ENCODE measurements around the gene ABR.

Gene ABR

DNA sequence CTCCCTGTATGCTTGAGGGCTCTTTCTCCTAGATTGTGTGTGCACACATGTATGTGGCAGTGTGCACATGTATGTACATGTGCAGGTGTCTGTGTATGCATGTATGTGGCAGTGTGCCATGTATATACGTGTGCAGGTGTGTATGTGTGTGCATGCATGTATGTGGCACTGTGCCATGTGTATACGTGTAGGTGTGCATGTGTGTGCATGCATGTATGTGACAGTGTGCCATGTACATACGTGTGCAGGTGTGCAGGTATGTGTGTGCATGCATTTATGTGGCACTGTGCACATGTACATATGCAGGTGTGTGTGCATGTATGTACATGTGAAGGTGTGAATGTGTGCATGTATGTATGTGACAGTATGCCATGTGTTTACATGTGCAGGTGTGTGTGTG is 46.5 kb upstream of the ABR start:
- no peaks in the 10 kb centered on the region for H3K36me3 ChIP-seq (replicated peaks)
- peaks cover 33% of the 10 kb centered on the region for H3K27me3 ChIP-seq (replicated peaks)
- TF ChIP-seq, protein P1, sequence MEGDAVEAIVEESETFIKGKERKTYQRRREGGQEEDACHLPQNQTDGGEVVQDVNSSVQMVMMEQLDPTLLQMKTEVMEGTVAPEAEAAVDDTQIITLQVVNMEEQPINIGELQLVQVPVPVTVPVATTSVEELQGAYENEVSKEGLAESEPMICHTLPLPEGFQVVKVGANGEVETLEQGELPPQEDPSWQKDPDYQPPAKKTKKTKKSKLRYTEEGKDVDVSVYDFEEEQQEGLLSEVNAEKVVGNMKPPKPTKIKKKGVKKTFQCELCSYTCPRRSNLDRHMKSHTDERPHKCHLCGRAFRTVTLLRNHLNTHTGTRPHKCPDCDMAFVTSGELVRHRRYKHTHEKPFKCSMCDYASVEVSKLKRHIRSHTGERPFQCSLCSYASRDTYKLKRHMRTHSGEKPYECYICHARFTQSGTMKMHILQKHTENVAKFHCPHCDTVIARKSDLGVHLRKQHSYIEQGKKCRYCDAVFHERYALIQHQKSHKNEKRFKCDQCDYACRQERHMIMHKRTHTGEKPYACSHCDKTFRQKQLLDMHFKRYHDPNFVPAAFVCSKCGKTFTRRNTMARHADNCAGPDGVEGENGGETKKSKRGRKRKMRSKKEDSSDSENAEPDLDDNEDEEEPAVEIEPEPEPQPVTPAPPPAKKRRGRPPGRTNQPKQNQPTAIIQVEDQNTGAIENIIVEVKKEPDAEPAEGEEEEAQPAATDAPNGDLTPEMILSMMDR (IDR thresholded peaks at IDR 0.05; ENCODE audit: low read depth, low read length, missing control alignments) = no peak
- H3K27ac ChIP-seq = no peak overlapping the region
- DNase-seq = no peak
- H3K4me3 ChIP-seq (ENCODE audit: low read depth, low read length) = no peak overlapping the region
- in situ Hi-C loops (cut with HindIII; ENCODE audit: low pct_ligation_motif_present, low sequenced_read_pairs) = no loop called here

DNA sequence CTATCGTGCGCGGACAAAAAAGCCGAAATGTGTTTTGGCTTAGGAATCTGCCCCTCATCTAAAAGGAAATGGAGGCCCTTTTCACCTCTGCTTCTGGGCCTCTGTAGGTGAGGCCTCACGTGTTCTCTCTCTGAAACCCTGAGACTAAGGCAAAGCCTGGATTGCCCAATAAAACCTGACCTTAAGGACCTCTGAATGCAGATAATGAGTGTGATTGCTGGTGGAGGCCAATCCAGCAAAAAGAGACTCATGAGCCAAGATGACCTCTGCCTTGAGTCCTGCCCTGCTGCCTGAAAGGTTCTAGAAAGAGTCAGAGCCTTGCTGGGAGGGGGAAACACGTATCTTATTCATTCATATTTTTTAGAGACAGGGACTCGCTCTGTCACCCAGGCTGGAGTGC is 44.5 kb upstream of the ABR start:
- TF ChIP-seq, protein P1 (IDR thresholded peaks at IDR 0.05; ENCODE audit: low read depth, low read length, missing control alignments) = no peak
- H3K27ac ChIP-seq = no peak overlapping the region
- no peak overlapping the region for H3K4me3 ChIP-seq (ENCODE audit: low read depth, low read length)
- H3K36me3 ChIP-seq (replicated peaks) = no peaks in the 10 kb centered on the region
- H3K27me3 ChIP-seq (replicated peaks) = peaks cover 22% of the 10 kb centered on the region
- no peak for DNase-seq
- in situ Hi-C loops (cut with HindIII; ENCODE audit: low pct_ligation_motif_present, low sequenced_read_pairs) = no loop called here

DNA sequence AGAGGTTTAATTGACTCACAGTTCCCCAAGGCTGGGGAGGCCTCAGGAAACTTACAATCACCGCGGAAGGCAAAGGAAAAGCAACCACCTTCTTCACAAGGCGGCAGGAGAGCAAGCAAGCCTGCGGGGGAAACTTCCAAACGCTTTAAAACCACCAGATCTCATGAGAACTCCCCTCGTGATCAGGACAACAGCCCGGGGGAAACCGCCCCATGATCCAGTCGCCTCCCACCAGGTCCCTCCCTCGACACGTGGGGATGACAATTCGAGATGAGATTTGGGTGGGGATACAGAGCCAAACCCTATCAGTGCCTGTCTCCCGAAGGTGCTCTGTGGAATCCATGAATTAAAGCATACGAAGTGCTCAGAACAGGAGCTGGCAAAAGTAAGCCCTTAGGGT is 43.9 kb upstream of the ABR start:
- H3K36me3 ChIP-seq (replicated peaks) = no peaks in the 10 kb centered on the region
- in situ Hi-C loops (cut with HindIII; ENCODE audit: low pct_ligation_motif_present, low sequenced_read_pairs) = no loop called here
- H3K27me3 ChIP-seq (replicated peaks) = peaks cover 15% of the 10 kb centered on the region
- H3K27ac ChIP-seq = no peak overlapping the region
- no peak for DNase-seq
- no peak overlapping the region for H3K4me3 ChIP-seq (ENCODE audit: low read depth, low read length)
- TF ChIP-seq, protein P1 (IDR thresholded peaks at IDR 0.05; ENCODE audit: low read depth, low read length, missing control alignments) = no peak

DNA sequence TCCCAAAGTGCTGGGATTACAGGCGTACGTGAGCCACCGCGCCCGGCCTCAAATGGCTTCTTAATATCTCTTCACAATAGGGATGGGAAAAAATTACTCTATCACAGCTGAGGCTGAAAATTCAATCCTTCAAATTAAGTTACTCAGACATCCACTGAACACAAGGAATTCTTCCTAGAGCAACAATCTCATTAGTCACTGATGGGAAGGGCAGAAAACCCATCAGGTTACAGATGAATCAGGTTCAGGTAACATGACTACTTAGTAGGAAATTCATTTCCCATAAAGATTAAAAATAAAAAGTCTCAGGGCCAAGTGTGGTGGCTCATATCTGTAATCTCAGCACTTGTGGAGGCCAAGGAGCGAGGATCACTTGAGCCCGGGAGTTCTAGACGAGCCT is 42.5 kb upstream of the ABR start:
- no peak for DNase-seq
- TF ChIP-seq, protein P1 (IDR thresholded peaks at IDR 0.05; ENCODE audit: low read depth, low read length, missing control alignments) = no peak
- Histone ChIP-seq H3K36me3 (replicated peaks) (no peaks in the 10 kb centered on the region), H3K27me3 (replicated peaks) (peaks cover 3% of the 10 kb centered on the region), H3K27ac (no peak overlapping the region), H3K4me3 (ENCODE audit: low read depth, low read length) (no peak overlapping the region)
- in situ Hi-C loops (cut with HindIII; ENCODE audit: low pct_ligation_motif_present, low sequenced_read_pairs) = no loop called here

DNA sequence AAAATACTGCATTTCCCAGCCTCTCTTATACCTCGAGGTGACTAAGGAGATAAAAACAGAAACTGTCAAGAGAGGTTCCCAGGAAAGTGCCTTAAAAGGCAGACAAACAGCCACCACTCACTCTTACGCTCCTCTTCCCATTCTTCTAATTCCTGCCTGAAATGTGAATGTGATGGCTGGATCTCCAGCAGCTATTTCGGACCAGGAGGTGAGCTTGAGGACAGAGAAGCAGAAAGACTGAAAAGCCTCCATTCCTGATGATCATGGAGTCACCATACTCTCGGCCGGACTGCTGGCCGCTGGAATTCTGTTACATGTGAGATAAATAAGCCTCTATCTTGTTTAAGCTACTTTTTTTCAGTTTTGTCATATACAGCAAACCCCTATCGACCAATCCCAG is 41.4 kb upstream of the ABR start:
- Histone ChIP-seq H3K27ac (no peak overlapping the region), H3K27me3 (replicated peaks) (no peaks in the 10 kb centered on the region), H3K4me3 (ENCODE audit: low read depth, low read length) (no peak overlapping the region), H3K36me3 (replicated peaks) (no peaks in the 10 kb centered on the region)
- TF ChIP-seq, protein P1 (IDR thresholded peaks at IDR 0.05; ENCODE audit: low read depth, low read length, missing control alignments) = no peak
- in situ Hi-C loops (cut with HindIII; ENCODE audit: low pct_ligation_motif_present, low sequenced_read_pairs) = no loop called here
- DNase-seq = no peak

DNA sequence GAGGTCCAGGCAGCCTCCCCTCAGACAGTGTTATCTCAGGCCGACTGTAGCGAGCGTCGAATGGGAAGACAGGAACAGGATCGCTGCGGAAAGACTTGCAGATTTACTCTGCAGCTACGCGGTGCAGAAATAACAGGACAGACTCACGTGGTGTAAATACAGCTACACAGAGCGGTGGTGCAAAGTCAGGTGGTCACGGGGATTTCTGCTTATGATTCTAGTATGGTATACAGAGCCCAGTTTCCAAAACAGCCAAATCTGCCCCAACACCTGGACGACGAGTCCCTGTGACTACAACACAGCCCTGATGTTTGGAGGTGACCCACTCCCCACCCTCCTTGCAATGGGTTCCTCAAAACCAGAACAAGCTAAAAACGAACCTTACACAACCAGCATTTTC is 40.6 kb upstream of the ABR start:
- no peak overlapping the region for H3K4me3 ChIP-seq (ENCODE audit: low read depth, low read length)
- no peaks in the 10 kb centered on the region for H3K27me3 ChIP-seq (replicated peaks)
- no peaks in the 10 kb centered on the region for H3K36me3 ChIP-seq (replicated peaks)
- in situ Hi-C loops (cut with HindIII; ENCODE audit: low pct_ligation_motif_present, low sequenced_read_pairs) = no loop called here
- no peak overlapping the region for H3K27ac ChIP-seq
- DNase-seq = no peak
- TF ChIP-seq, protein P1 (IDR thresholded peaks at IDR 0.05; ENCODE audit: low read depth, low read length, missing control alignments) = no peak

Measured in brain microvascular endothelial cell (primary cell).